ENCODE measurements around the gene RBM20.
"Not testable (repeated sequence)": the region's sequence is repeated elsewhere in the genome, so short reads cannot be mapped to it uniquely, and the experiment has no call there.

The RBM20 gene

GRCh38 chr10:110767601-110768000 is 123.5 kb downstream of the RBM20 start:
- not testable (repeated sequence) for DNase-seq

GRCh38 chr10:110770243-110770642 is 126.1 kb downstream of the RBM20 start:
- DNase-seq = no peak

GRCh38 chr10:110771486-110771885 is 127.3 kb downstream of the RBM20 start:
- DNase-seq = no peak

GRCh38 chr10:110771991-110772390 is 127.9 kb downstream of the RBM20 start:
- DNase-seq = no peak

- DNase-seq = no peak
Observed at GRCh38 chr10:110772454-110773025, 128.4 kb downstream of the RBM20 start.

- DNase-seq = no peak
Observed at GRCh38 chr10:110773693-110774068, 129.5 kb downstream of the RBM20 start.

GRCh38 chr10:110774069-110775019 is 130.2 kb downstream of the RBM20 start:
- DNase-seq = peak; percentile 80

GRCh38 chr10:110775020-110775375 is 130.9 kb downstream of the RBM20 start:
- DNase-seq = peak; percentile 54

GRCh38 chr10:110775406-110775805 is 131.3 kb downstream of the RBM20 start:
- DNase-seq = no peak

- DNase-seq = no peak
Observed at GRCh38 chr10:110777017-110777416, 132.9 kb downstream of the RBM20 start.

GRCh38 chr10:110777661-110778060 is 133.5 kb downstream of the RBM20 start:
- no peak for DNase-seq

GRCh38 chr10:110778211-110778610 is 134.1 kb downstream of the RBM20 start:
- no peak for DNase-seq

- no peak for DNase-seq
Observed at GRCh38 chr10:110779489-110779888, 135.4 kb downstream of the RBM20 start.

GRCh38 chr10:110780704-110781103 is 136.6 kb downstream of the RBM20 start:
- DNase-seq = peak; percentile 15

GRCh38 chr10:110781139-110781538 is 137.0 kb downstream of the RBM20 start:
- DNase-seq = no peak

- DNase-seq = no peak
Observed at GRCh38 chr10:110782616-110783015, 138.5 kb downstream of the RBM20 start.

- DNase-seq = no peak
Observed at GRCh38 chr10:110783509-110784107, 139.5 kb downstream of the RBM20 start.

GRCh38 chr10:110784198-110784597 is 140.1 kb downstream of the RBM20 start:
- no peak for DNase-seq

GRCh38 chr10:110786172-110786571 is 142.0 kb downstream of the RBM20 start:
- DNase-seq = peak; percentile 59

- DNase-seq = no peak
Observed at GRCh38 chr10:110788620-110789385, 144.7 kb downstream of the RBM20 start.

GRCh38 chr10:110789604-110790433 is 145.7 kb downstream of the RBM20 start:
- DNase-seq = no peak

GRCh38 chr10:110790913-110791506 is 146.9 kb downstream of the RBM20 start:
- no peak for DNase-seq

All from DMS53 (cell line).